ENCODE data around the gene NR6A1. TPM values are rescaled to one million over a fixed set of nuclear protein-coding genes. Genes with fewer than 3 reads are reported as not detected.

NR6A1 gene
- total RNA-seq, 1 experiment from 2014 or later = 99.3 TPM

DNA sequence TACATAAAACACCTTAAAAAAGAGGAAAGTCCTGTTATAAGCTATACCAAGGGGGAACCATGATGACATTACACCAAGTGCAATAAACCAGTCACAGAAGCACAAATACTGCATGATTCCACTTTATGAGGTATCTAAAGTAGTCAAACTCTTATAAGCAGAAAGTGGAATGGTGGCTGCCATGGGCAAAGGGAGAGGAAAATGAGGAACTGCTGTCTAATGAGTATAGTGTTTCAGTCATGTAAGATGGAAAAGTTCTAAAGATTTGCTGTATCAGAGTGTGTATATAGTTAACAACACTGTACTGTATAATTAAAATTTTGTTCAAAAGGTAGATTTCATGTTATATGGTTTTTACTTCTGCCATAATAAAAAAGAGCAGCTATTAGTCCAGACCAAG is 229.3 kb downstream of the NR6A1 start:
- Histone ChIP-seq H2BK12ac (ENCODE audit: insufficient read length, low read depth, low read length) (no peak overlapping the region), H2BK120ac (ENCODE audit: low read depth, low read length, poor library complexity, severe bottlenecking) (no peak overlapping the region), H3K14ac (ENCODE audit: insufficient read depth, low read length) (no peak overlapping the region), H3K4me2 (ENCODE audit: insufficient read depth, insufficient read length, low read length) (no peak overlapping the region), H4K20me1 (ENCODE audit: control insufficient read depth, insufficient read depth, insufficient read length) (no peaks in the 10 kb centered on the region), H2AK5ac (ENCODE audit: insufficient read length, low read length) (no peak overlapping the region), H3K79me1 (ENCODE audit: insufficient read depth, low read depth, low read length, poor library complexity, severe bottlenecking) (no peaks in the 10 kb centered on the region), H4K5ac (ENCODE audit: insufficient read length, low read depth, low read length) (no peak overlapping the region), H2AFZ (ENCODE audit: low read length) (no peak overlapping the region), H3K27me3 (ENCODE audit: insufficient read depth, low read length) (no peaks in the 10 kb centered on the region), H3K4ac (ENCODE audit: low read depth, low read length) (no peak overlapping the region), H3K18ac (ENCODE audit: insufficient read length, low read depth, low read length) (no peak overlapping the region), H3K23me2 (ENCODE audit: insufficient read length, low read depth, low read length, poor library complexity, severe bottlenecking) (no peaks in the 10 kb centered on the region), H3K27ac (ENCODE audit: insufficient read length, low read depth, low read length) (no peak overlapping the region), H3K9ac (ENCODE audit: extremely low read depth, insufficient read length, low read length) (no peak overlapping the region), H3K9me3 (ENCODE audit: control insufficient read depth, low read depth, low read length) (no peaks in the 10 kb centered on the region), H3K79me2 (ENCODE audit: insufficient read depth, low read length) (no peaks in the 10 kb centered on the region), H3T11ph (ENCODE audit: low read length) (no peak overlapping the region), H2BK5ac (ENCODE audit: insufficient read length, low read length) (no peak overlapping the region), H2BK15ac (ENCODE audit: low read depth, low read length) (no peak overlapping the region), H4K91ac (ENCODE audit: insufficient read length, low read depth, low read length) (no peak overlapping the region), H3K56ac (ENCODE audit: insufficient read length, low read depth, low read length) (no peak overlapping the region), H3K23ac (ENCODE audit: insufficient read length, low read depth, low read length) (no peak overlapping the region), H4K8ac (replicated peaks; ENCODE audit: insufficient read length, low read depth, low read length) (no peak overlapping the region), H3K4me1 (ENCODE audit: insufficient read depth, low read length) (no peaks in the 10 kb centered on the region), H2BK20ac (ENCODE audit: low read depth, low read length, poor library complexity, severe bottlenecking) (no peak overlapping the region)
- TF ChIP-seq, protein P1, sequence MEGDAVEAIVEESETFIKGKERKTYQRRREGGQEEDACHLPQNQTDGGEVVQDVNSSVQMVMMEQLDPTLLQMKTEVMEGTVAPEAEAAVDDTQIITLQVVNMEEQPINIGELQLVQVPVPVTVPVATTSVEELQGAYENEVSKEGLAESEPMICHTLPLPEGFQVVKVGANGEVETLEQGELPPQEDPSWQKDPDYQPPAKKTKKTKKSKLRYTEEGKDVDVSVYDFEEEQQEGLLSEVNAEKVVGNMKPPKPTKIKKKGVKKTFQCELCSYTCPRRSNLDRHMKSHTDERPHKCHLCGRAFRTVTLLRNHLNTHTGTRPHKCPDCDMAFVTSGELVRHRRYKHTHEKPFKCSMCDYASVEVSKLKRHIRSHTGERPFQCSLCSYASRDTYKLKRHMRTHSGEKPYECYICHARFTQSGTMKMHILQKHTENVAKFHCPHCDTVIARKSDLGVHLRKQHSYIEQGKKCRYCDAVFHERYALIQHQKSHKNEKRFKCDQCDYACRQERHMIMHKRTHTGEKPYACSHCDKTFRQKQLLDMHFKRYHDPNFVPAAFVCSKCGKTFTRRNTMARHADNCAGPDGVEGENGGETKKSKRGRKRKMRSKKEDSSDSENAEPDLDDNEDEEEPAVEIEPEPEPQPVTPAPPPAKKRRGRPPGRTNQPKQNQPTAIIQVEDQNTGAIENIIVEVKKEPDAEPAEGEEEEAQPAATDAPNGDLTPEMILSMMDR (conservative IDR thresholded peaks at IDR 0.05) = no peak
- Mint-ChIP-seq H3K4me1 (peaks cover 5 to 9% of the 10 kb centered on the region in 2 experiments), H3K9me3 (no peaks in the 10 kb centered on the region), H3K27me3 (ENCODE audit: low read depth) (no peaks in the 10 kb centered on the region), H3K27ac (no peak overlapping the region), H3K36me3 (ENCODE audit: insufficient read depth in 1 of 3, low read depth in 3 of 3) (peaks cover 15 to 35% (median 21%) of the 10 kb centered on the region in 3 experiments; a peak in 6 of 7 replicates), H3K4me3 (no peak overlapping the region)
- DNase-seq = no peak

All from H9 (cell line).